A549 (cell line): ENCODE data around the gene CHCHD6. TPM values are rescaled to one million over a fixed set of nuclear protein-coding genes. Genes with fewer than 3 reads are reported as not detected.

Source experiments
- ATAC-seq, 2 experiments: fragments of 200-7000 bp in 1 of 2; fragments of >200 bp in 1 of 2; cut with Nextera tagmentation in 1 of 2; cut with Tn5 transposase in 1 of 2; 3 replicates each; pipeline versions ENCODE4 v1.8.0 to v1.9.1; 2018 to 2020; ENCODE audit warnings: mild to moderate bottlenecking in 1 of 2, moderate library complexity in 1 of 2
- CTCF ChIA-PET: fragments of 300-600 bp; sonication (Branson Sonifier 250); formaldehyde crosslinking; extraction: SDS; loops from one replicate; lab custom pipeline; 2021; ENCODE audit warnings: antibody characterized with exemption, inconsistent platforms; lab: Yijun Ruan, JAX
- POLR2A ChIA-PET: fragments of 350-600 bp; formaldehyde crosslinking; extraction: SDS; loops from one replicate; lab custom pipeline; 2021; ENCODE audit warnings: antibody characterized with exemption, inconsistent platforms; lab: Yijun Ruan, JAX
- DNase-seq, 2 experiments: peaks; one replicate each; pipeline versions ENCODE4 v3.0.0 to v3.0.0-alpha.2; 2011 to 2016; ENCODE audit warnings: low read depth in 1 of 2, low spot score in 1 of 2
- FAIRE-seq: peaks from 2 replicates; lab custom pipeline; 2011; peaks lifted over from hg19 to GRCh38; lab: Jason Lieb, UNC
- H3K27ac ChIP-seq, 2 experiments: fragments of >200 bp; sonication (Bioruptor Twin); formaldehyde crosslinking; 3 replicates each; pipeline ENCODE4 v1.5.1; 2016 to 2017
- H3K4me1 ChIP-seq: fragments of >200 bp; sonication (Bioruptor Twin); formaldehyde crosslinking; 3 replicates; pipeline ENCODE4 v1.6.1; 2016
- H3K4me2 ChIP-seq: fragments of >200 bp; sonication (Bioruptor Twin); formaldehyde crosslinking; 3 replicates; pipeline ENCODE4 v1.6.1; 2016
- H3K4me3 ChIP-seq: fragments of >200 bp; sonication (Bioruptor Twin); formaldehyde crosslinking; 3 replicates; pipeline ENCODE4 v1.5.1; 2016
- H3K9me3 ChIP-seq: fragments of >200 bp; sonication (Bioruptor Twin); formaldehyde crosslinking; 3 replicates; pipeline ENCODE4 v1.6.1; 2016
- BCL3 ChIP-seq: fragments of >200 bp; sonication (Bioruptor Twin); formaldehyde crosslinking; IDR thresholded peaks from 3 replicates; pipeline ENCODE4 v1.6.1; 2016
- BHLHE40 ChIP-seq: IDR thresholded peaks from 2 replicates; pipeline ENCODE4 v1.6.1; 2012; ENCODE audit warnings: low read depth, low read length, inconsistent platforms
- CHD4 ChIP-seq: fragments of 200-600 bp; sonication (generic); IDR thresholded peaks from 2 replicates; pipeline ENCODE4 v1.6.1; 2016; ENCODE audit warnings: antibody characterized with exemption, mild to moderate bottlenecking, borderline replicate concordance
- E2F6 ChIP-seq: IDR thresholded peaks from 2 replicates; pipeline ENCODE4 v1.6.1; 2012; ENCODE audit warnings: low read depth, borderline replicate concordance
- EHMT2 ChIP-seq: fragments of 200-600 bp; sonication (generic); IDR thresholded peaks from 2 replicates; pipeline ENCODE4 v1.6.1; 2016; ENCODE audit warnings: antibody characterized with exemption, low read depth, mild to moderate bottlenecking, moderate library complexity
- ELK1 ChIP-seq: fragments of 150-350 bp; IDR thresholded peaks from 2 replicates; pipeline ENCODE4 v1.6.1; 2014; ENCODE audit warnings: low read depth, mild to moderate bottlenecking, low read length
- ESRRA ChIP-seq: fragments of 150-350 bp; IDR thresholded peaks from 2 replicates; pipeline ENCODE4 v1.6.1; 2014; ENCODE audit warnings: mild to moderate bottlenecking, low read length, borderline replicate concordance
- FOSB ChIP-seq: fragments of 250-450 bp; sonication (Bioruptor Pico); IDR thresholded peaks from 2 replicates; pipeline ENCODE4 v1.5.0; 2020; ENCODE audit warnings: mild to moderate bottlenecking, moderate library complexity
- HES2 ChIP-seq: fragments of >200 bp; sonication (Bioruptor Twin); formaldehyde crosslinking; IDR thresholded peaks from 2 replicates; pipeline ENCODE4 v1.6.1; 2016
- HMGXB4 ChIP-seq: fragments of 250-450 bp; sonication (Bioruptor Pico); IDR thresholded peaks from 2 replicates; pipeline ENCODE4 v1.5.0; 2021; ENCODE audit warnings: mild to moderate bottlenecking, moderate library complexity, borderline replicate concordance
- JUNB ChIP-seq: fragments of >200 bp; sonication (Bioruptor Twin); formaldehyde crosslinking; IDR thresholded peaks from 2 replicates; pipeline ENCODE4 v1.6.1; 2016
- KDM1A ChIP-seq: fragments of 200-600 bp; sonication (generic); IDR thresholded peaks from 2 replicates; pipeline ENCODE4 v1.6.1; 2016; ENCODE audit warnings: low read depth, mild to moderate bottlenecking
- KDM5A ChIP-seq: fragments of 200-600 bp; sonication (generic); IDR thresholded peaks from 2 replicates; pipeline ENCODE4 v1.6.1; 2016; ENCODE audit warnings: antibody characterized with exemption, mild to moderate bottlenecking
- NR3C1 ChIP-seq: fragments of >200 bp; sonication (Bioruptor Twin); formaldehyde crosslinking; IDR thresholded peaks from 3 replicates; pipeline ENCODE4 v1.6.1; 2017
- REST ChIP-seq: fragments of 200-600 bp; sonication (generic); IDR thresholded peaks from 2 replicates; pipeline ENCODE4 v1.6.1; 2016; ENCODE audit warnings: antibody characterized with exemption, mild to moderate bottlenecking, moderate library complexity
- RNF2 ChIP-seq: fragments of 200-600 bp; sonication (generic); IDR thresholded peaks from 2 replicates; pipeline ENCODE4 v1.6.1; 2016; ENCODE audit warnings: low read depth, mild to moderate bottlenecking, antibody characterized with exemption, moderate library complexity, borderline replicate concordance
- SREBF2 ChIP-seq: fragments of 450-650 bp; IDR thresholded peaks from 2 replicates; pipeline ENCODE4 v1.6.1; 2014; ENCODE audit warnings: mild to moderate bottlenecking, moderate library complexity
- TFCP2L1 ChIP-seq: fragments of 250-450 bp; sonication (Bioruptor Pico); IDR thresholded peaks from 2 replicates; pipeline ENCODE4 v1.5.0; 2021; ENCODE audit warnings: mild to moderate bottlenecking
- ZNF302 ChIP-seq: fragments of 250-450 bp; sonication (Bioruptor Pico); IDR thresholded peaks from 2 replicates; pipeline ENCODE4 v1.9.0; 2021; ENCODE audit warnings: inconsistent platforms, mild to moderate bottlenecking, moderate library complexity
- WGBS: methylation state at CpG from one replicate; pipeline ENCODE4 v1.1.6; 2017; ENCODE audit errors: missing lambda C conversion rate; 5-methylcytosine and 5-hydroxymethylcytosine counted together
- polyA plus RNA-seq, 4 experiments: library from polyadenylated mRNA; depleted of rRNA in 3 of 4; stranded (reverse); fragments of >200 nt; fragmentation: RNase III in 1 of 4; extraction: RNeasy Plus Mini Kit Qiagen cat#74134 plus additional on column Dnase treatment in 1 of 4; gene quantifications; 2 replicates in 3 of 4; 3 replicates in 1 of 4; pipeline ENCODE4 v1.2.3, GENCODE V29; 2011 to 2017

Gene CHCHD6
- polyA plus RNA-seq, 2 of the 4 experiments (the other 2 are of a cell fraction): 15.0 to 18.1 TPM

- WGBS: 83% methylated on average over 2 of the region's 6 CpGs
- no peak for TF ChIP-seq SREBF2
- TF ChIP-seq BCL3: no peak
- TF ChIP-seq TFCP2L1 (CRISPR knock-in tag): no peak
- no peak for TF ChIP-seq ELK1
- no peak for TF ChIP-seq REST
- TF ChIP-seq KDM1A: no peak
- TF ChIP-seq RNF2: no peak
- no peak for TF ChIP-seq ZNF302 (CRISPR knock-in tag)
- no peak for TF ChIP-seq FOSB (CRISPR knock-in tag)
- TF ChIP-seq EHMT2: no peak
- TF ChIP-seq KDM5A: no peak
- no peak for TF ChIP-seq E2F6
- no peak for TF ChIP-seq HES2
- no peak for TF ChIP-seq CHD4
- TF ChIP-seq JUNB: no peak
- no peak for TF ChIP-seq HMGXB4 (CRISPR knock-in tag)
- no peak for TF ChIP-seq ESRRA
- TF ChIP-seq BHLHE40: no peak
- no peak for TF ChIP-seq NR3C1
- TF ChIP-seq, all 56 proteins: peak for 0
- POLR2A ChIA-PET: no interaction called here
- peaks cover 9% of the 10 kb centered on the region; the same call in 2 of the 3 replicates for H3K9me3 ChIP-seq
- H3K4me3 ChIP-seq: no peak overlapping the region
- CTCF ChIA-PET: interaction anchor here (1.1 to 9.9 kb wide), 2 partner anchors 24 to 224 kb away, joined by 3 to 71 read pairs; no protein-coding TSS in a partner anchor
- no peak overlapping the region for H3K4me2 ChIP-seq
- peaks cover 12% of the 10 kb centered on the region for H3K4me1 ChIP-seq
- ATAC-seq: no peak
- no peak for FAIRE-seq
- H3K27ac ChIP-seq: no peak overlapping the region
- no peak for DNase-seq
Measured at GRCh38 chr3:126977821-126978220, 273.8 kb downstream of the CHCHD6 start.
